A673 (cell line): Measurements from ENCODE around the gene ALAS2.

ENCODE experiments used
- EZH2 ChIP-seq: fragments of 200-600 bp; sonication (generic); IDR thresholded peaks from 2 replicates; pipeline ENCODE4 v1.6.1; 2017; ENCODE audit warnings: borderline replicate concordance, low read depth, mild to moderate bottlenecking, mixed read lengths, antibody characterized with exemption, low read length; ENCODE audit not compliant: poor library complexity, severe bottlenecking
- TF ChIP-seq, protein P1 (sequence below): fragments of 300-800, 200-600 bp; sonication (generic); conservative IDR thresholded peaks from 2 replicates; pipeline ENCODE4 v1.5.1; 2017; ENCODE audit warnings: low read depth, mild to moderate bottlenecking, antibody characterized with exemption, low read length, moderate library complexity, mixed read lengths

DNA sequence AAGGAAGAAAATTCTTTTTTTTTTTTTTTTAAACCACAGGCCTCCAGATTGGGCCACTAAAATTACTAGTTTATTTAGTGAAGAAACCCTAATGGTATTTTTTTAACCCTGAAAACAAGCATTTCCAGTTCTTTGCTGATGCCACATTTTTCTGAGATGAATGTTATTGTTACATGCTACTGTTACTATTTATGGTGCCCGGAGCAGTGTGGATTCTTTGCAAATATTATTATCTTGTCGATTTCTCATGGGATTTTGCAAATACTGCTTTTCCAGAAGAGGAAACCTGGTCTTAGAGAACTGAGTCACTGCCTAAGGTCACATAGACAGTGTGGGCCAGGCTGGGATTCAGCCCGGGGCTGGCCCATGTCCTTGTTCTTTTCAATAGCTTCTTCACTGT lies 8.7 kb upstream of the ALAS2 start:
- TF ChIP-seq, protein P1, sequence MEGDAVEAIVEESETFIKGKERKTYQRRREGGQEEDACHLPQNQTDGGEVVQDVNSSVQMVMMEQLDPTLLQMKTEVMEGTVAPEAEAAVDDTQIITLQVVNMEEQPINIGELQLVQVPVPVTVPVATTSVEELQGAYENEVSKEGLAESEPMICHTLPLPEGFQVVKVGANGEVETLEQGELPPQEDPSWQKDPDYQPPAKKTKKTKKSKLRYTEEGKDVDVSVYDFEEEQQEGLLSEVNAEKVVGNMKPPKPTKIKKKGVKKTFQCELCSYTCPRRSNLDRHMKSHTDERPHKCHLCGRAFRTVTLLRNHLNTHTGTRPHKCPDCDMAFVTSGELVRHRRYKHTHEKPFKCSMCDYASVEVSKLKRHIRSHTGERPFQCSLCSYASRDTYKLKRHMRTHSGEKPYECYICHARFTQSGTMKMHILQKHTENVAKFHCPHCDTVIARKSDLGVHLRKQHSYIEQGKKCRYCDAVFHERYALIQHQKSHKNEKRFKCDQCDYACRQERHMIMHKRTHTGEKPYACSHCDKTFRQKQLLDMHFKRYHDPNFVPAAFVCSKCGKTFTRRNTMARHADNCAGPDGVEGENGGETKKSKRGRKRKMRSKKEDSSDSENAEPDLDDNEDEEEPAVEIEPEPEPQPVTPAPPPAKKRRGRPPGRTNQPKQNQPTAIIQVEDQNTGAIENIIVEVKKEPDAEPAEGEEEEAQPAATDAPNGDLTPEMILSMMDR = no peak
- TF ChIP-seq EZH2 = no peak
